Panc1 (cell line): ENCODE results near the gene SCAMP4. TPM values are rescaled to one million over a fixed set of nuclear protein-coding genes. Genes with fewer than 3 reads are reported as not detected.
A peak's percentile ranks its signal among the peaks of the same experiment; 100 is the strongest.

Source experiments
- ATAC-seq: fragments of 200-7000 bp; cut with Tn5 transposase; 2 replicates; pipeline ENCODE4 v1.9.1; 2020; ENCODE audit warnings: mild to moderate bottlenecking, moderate library complexity
- BruUV-seq: library from RNA; stranded (reverse); fragments of 400-500 nt; replicated peaks from 2 replicates; lab custom pipeline; 2021; lab: Mats Ljungman, UMichigan
- CTCF ChIA-PET: fragments of 300-600 bp; sonication (Branson Sonifier 250); formaldehyde crosslinking; loops from one replicate; lab custom pipeline; 2022; ENCODE audit warnings: antibody characterized with exemption; lab: Charles Lee
- POLR2A ChIA-PET: fragments of 300-600 bp; sonication (Branson Sonifier 250); formaldehyde crosslinking; loops from one replicate; lab custom pipeline; 2022; ENCODE audit warnings: antibody characterized with exemption; lab: Charles Lee
- DNase-seq: peaks from one replicate; pipeline ENCODE4 v3.0.0-alpha.2; 2010; ENCODE audit warnings: low read depth, low spot score
- H3K27ac ChIP-seq: 2 replicates; pipeline ENCODE4 v1.5.1; 2011; ENCODE audit warnings: mild to moderate bottlenecking, low read length, inconsistent platforms
- H3K27me3 ChIP-seq: fragments of 200-500 bp; sonication (Bioruptor generic); 2 replicates; pipeline ENCODE4 v1.6.0; 2014; ENCODE audit warnings: low read length, inconsistent platforms; ENCODE audit not compliant: control insufficient read depth, insufficient read depth
- H3K36me3 ChIP-seq: fragments of 200-500 bp; sonication (Bioruptor generic); 2 replicates; pipeline ENCODE4 v1.5.1; 2014; ENCODE audit warnings: inconsistent platforms, mild to moderate bottlenecking, low read length, moderate library complexity; ENCODE audit not compliant: control insufficient read depth, insufficient read depth
- H3K4me1 ChIP-seq: 2 replicates; pipeline ENCODE4 v1.5.1; 2011; ENCODE audit warnings: inconsistent platforms, mild to moderate bottlenecking, low read length, moderate library complexity; ENCODE audit not compliant: control insufficient read depth, insufficient read depth
- H3K4me3 ChIP-seq, 2 experiments: 2 replicates each; pipeline ENCODE4 v1.5.1; 2011 to 2012; ENCODE audit warnings: low read depth in 2 of 2, low read length in 2 of 2, mild to moderate bottlenecking in 2 of 2, inconsistent platforms in 1 of 2, moderate library complexity in 1 of 2
- H3K9me3 ChIP-seq: fragments of 200-500 bp; sonication (Bioruptor generic); 2 replicates; pipeline ENCODE4 v1.5.1; 2014; ENCODE audit warnings: low read depth, mild to moderate bottlenecking, inconsistent platforms, low read length, moderate library complexity; ENCODE audit not compliant: control insufficient read depth, insufficient read depth
- CTCF ChIP-seq: fragments of 450-650 bp; IDR thresholded peaks from 2 replicates; pipeline ENCODE4 v1.5.1; 2017; ENCODE audit warnings: mild to moderate bottlenecking
- POLR2AphosphoS5 ChIP-seq: IDR thresholded peaks from 2 replicates; pipeline ENCODE4 v1.6.1; 2012; ENCODE audit warnings: mild to moderate bottlenecking, low read depth, low read length, moderate library complexity
- REST ChIP-seq, 2 experiments: IDR thresholded peaks; 2 replicates each; pipeline ENCODE4 v1.6.1; 2011 to 2012; ENCODE audit warnings: low read depth in 2 of 2, control low read depth in 1 of 2, low read length in 1 of 2, mild to moderate bottlenecking in 1 of 2, moderate library complexity in 1 of 2; ENCODE audit not compliant: insufficient read depth in 1 of 2
- SIN3A ChIP-seq: IDR thresholded peaks from 2 replicates; pipeline ENCODE4 v1.6.1; 2012; ENCODE audit warnings: low read depth, mild to moderate bottlenecking, low read length, moderate library complexity, borderline replicate concordance; ENCODE audit not compliant: insufficient read depth
- TCF7L2 ChIP-seq: IDR thresholded peaks from 2 replicates; pipeline ENCODE4 v1.6.1; 2011; ENCODE audit warnings: mild to moderate bottlenecking, low read depth, low read length, inconsistent platforms
- in situ Hi-C: cut with HindIII; loops from 2 replicates; pipeline ENCODE4 v1.10.0; 2016; ENCODE audit warnings: low sequenced_read_pairs, low pct_unique_long_range_greater_than_20kb
- intact Hi-C: fragments of 100-400 bp; cut with micrococcal nuclease; formaldehyde crosslinking; loops from one replicate; pipeline ENCODE4 v1.10.0; 2022; ENCODE audit not compliant: unreplicated experiment
- total RNA-seq: library from RNA; stranded (reverse); gene quantifications from one replicate; pipeline ENCODE4 v1.2.1, GENCODE V29; 2021; ENCODE audit not compliant: unreplicated experiment

SCAMP4 gene
- total RNA-seq, 1 experiment from 2014 or later = 98.4 TPM

GRCh38 chr19:1956868-1957492 lies 51.8 kb downstream of the SCAMP4 start:
- ATAC-seq (peak; percentile 24; the same call in 1 of the 2 replicates), DNase-seq (no peak)
- intact Hi-C loops (no loop called here), in situ Hi-C loops (no loop called here)
- ChIA-PET CTCF (no interaction called here), POLR2A (no interaction called here)
- no TSS peak for BruUV-seq
- Histone ChIP-seq H3K4me1 (no peaks in the 10 kb centered on the region), H3K9me3 (no peaks in the 10 kb centered on the region), H3K36me3 (no peaks in the 10 kb centered on the region), H3K4me3 (no peak overlapping the region), H3K27me3 (no peaks in the 10 kb centered on the region), H3K27ac (no peak overlapping the region)
- TF ChIP-seq REST (IDR thresholded peaks at IDR 0.05; ENCODE audit: insufficient read depth in 1 of 2, low read depth in 2 of 2, low read length in 1 of 2) = no peak
- TF ChIP-seq SIN3A = no peak
- TF ChIP-seq POLR2AphosphoS5 = no peak
- TF ChIP-seq CTCF = no peak
- no peak for TF ChIP-seq TCF7L2

- H3K36me3 ChIP-seq = no peaks in the 10 kb centered on the region
- DNase-seq (no peak), ATAC-seq (no peak)
- no peak for TF ChIP-seq TCF7L2
- TF ChIP-seq REST (IDR thresholded peaks at IDR 0.05; ENCODE audit: insufficient read depth in 1 of 2, low read depth in 2 of 2, low read length in 1 of 2) = no peak
- TF ChIP-seq CTCF = no peak
- TF ChIP-seq SIN3A = no peak
- TF ChIP-seq POLR2AphosphoS5 = no peak
- in situ Hi-C loops (no loop called here), intact Hi-C loops (no loop called here)
- no TSS peak for BruUV-seq
- H3K4me1 ChIP-seq = no peaks in the 10 kb centered on the region
- ChIA-PET CTCF (no interaction called here), POLR2A (no interaction called here)
- H3K27me3 ChIP-seq = no peaks in the 10 kb centered on the region
- H3K4me3 ChIP-seq = no peak overlapping the region
- H3K9me3 ChIP-seq = no peaks in the 10 kb centered on the region
- H3K27ac ChIP-seq = no peak overlapping the region
Observed at GRCh38 chr19:1957562-1958248, 52.5 kb downstream of the SCAMP4 start.
